GM12891 (cell line): ENCODE measurements around the gene TFF3.

Experiments used
- PAX5 ChIP-seq: IDR thresholded peaks from 2 replicates; pipeline ENCODE4 v1.6.1; 2011; ENCODE audit warnings: low read length, moderate library complexity, mild to moderate bottlenecking; ENCODE audit not compliant: insufficient read depth, severe bottlenecking
- POLR2A ChIP-seq: IDR thresholded peaks from 2 replicates; pipeline ENCODE4 v1.6.1; 2011; ENCODE audit warnings: low read depth, low read length, control low read depth
- POLR2AphosphoS5 ChIP-seq: IDR thresholded peaks from 2 replicates; pipeline ENCODE4 v1.6.1; 2011; ENCODE audit warnings: low read depth, low read length, control low read depth
- POU2F2 ChIP-seq: IDR thresholded peaks from 2 replicates; pipeline ENCODE4 v1.6.1; 2011; ENCODE audit warnings: low read depth, mild to moderate bottlenecking, control low read depth, low read length, moderate library complexity
- SPI1 ChIP-seq: IDR thresholded peaks from 2 replicates; pipeline ENCODE4 v1.6.1; 2011; ENCODE audit warnings: low read depth, low read length, control low read depth
- TAF1 ChIP-seq: IDR thresholded peaks from 2 replicates; pipeline ENCODE4 v1.6.1; 2011; ENCODE audit warnings: low read depth, low read length, control low read depth

DNA sequence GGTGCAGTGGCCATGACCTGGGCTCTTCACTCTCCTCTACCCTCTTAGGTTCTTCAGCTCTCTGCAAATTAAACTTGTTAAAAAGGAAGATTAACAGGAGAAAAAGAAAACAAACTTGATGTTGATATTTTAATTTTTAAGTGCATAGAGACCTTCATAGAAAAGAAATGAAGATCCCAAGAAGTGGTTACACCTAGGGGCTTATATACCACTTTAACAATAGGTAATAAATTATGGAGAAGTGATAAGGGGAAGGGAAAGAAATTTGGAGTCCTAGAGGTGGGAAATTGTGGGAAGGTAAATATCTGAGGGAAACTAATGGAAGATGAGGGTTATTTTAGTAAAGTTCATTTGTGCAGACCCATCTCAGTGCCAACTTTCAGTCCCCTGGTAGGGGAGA is 16.5 kb upstream of the TFF3 start:
- TF ChIP-seq POLR2AphosphoS5 (no peak), POLR2A (no peak), POU2F2 (no peak), SPI1 (no peak), TAF1 (no peak), PAX5 (no peak)
